ENCODE results near the gene PHB1.

PHB1 gene

GRCh38 chr17:49356320-49356719, 58.4 kb downstream of the PHB1 start:
- FAIRE-seq: no peak
- no peak for DNase-seq (ENCODE audit: low spot score)
